ACC112 (cell line): ENCODE measurements around the gene CTNNA3.
"Not testable (repeated sequence)": the region's sequence is repeated elsewhere in the genome, so short reads cannot be mapped to it uniquely, and the experiment has no call there.

ENCODE experiments used
- H2AFZ ChIP-seq: fragments of 200-600 bp; sonication (generic); one replicate; pipeline ENCODE4 v1.6.0; 2017; ENCODE audit warnings: antibody characterized with exemption, low read length; ENCODE audit not compliant: unreplicated experiment
- H3K27ac ChIP-seq: fragments of 200-600 bp; sonication (generic); 2 replicates; pipeline ENCODE4 v1.5.1; 2014; ENCODE audit warnings: low read depth, mild to moderate bottlenecking, antibody characterized with exemption, low read length, moderate library complexity
- H3K27me3 ChIP-seq: fragments of 200-600 bp; sonication (generic); 2 replicates; pipeline ENCODE4 v1.6.1; 2014; ENCODE audit warnings: mild to moderate bottlenecking, antibody characterized with exemption, low read length, moderate library complexity, mixed read lengths; ENCODE audit not compliant: insufficient read depth
- H3K36me3 ChIP-seq: fragments of 200-600 bp; sonication (generic); 2 replicates; pipeline ENCODE4 v1.6.1; 2016; ENCODE audit warnings: mild to moderate bottlenecking, antibody characterized with exemption, low read length, moderate library complexity, mixed read lengths; ENCODE audit not compliant: insufficient read depth
- H3K4me1 ChIP-seq: fragments of 200-600 bp; sonication (generic); one replicate; pipeline ENCODE4 v1.6.1; 2016; ENCODE audit warnings: low read length, mixed read lengths; ENCODE audit not compliant: insufficient read depth, unreplicated experiment, control insufficient read depth
- H3K4me3 ChIP-seq: fragments of 200-600 bp; sonication (generic); 2 replicates; pipeline ENCODE4 v1.5.1; 2014; ENCODE audit warnings: mild to moderate bottlenecking, low read depth, low read length
- H3K79me2 ChIP-seq: fragments of 200-600 bp; sonication (generic); one replicate; pipeline ENCODE4 v1.6.0; 2016; ENCODE audit warnings: low read length; ENCODE audit not compliant: control insufficient read depth, unreplicated experiment, insufficient read depth

CTNNA3 gene

DNA sequence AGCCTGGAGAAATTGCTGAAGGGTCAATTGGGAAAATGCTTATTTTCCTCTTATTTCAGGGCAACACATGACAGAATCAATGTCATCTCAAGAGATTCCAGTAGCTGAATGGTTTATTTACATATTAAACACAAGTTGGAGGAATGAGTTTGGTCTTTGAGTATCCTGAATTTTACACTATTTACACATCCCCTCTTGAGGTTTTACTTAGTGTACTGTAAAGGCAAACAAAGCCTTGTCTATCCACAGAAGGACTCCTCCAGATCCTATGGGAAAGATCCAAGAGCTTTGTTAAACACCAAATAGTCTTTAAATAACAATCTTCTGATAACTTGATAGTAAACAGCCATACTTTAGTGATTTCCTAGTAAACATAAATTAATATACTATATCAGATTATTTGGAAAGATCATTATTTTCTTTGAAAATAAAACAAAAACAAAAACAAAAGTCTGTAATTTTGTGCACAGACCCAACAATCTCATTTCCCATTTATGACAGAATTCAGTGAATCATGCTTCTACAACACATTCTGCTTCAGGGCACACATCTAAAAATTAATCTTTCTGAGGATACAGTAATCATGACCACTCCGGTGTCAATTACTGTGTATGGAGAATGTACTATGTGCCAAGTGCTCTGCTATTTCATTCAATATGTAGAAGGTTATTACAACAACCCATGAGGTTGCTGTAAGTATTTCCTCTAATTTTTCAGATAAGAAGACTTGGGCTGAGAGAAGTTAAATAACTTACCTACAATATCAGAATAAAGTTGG is 1345.2 kb downstream of the CTNNA3 start:
- H2AFZ ChIP-seq, result no peak overlapping the region
- no peaks in the 10 kb centered on the region for H3K36me3 ChIP-seq
- no peaks in the 10 kb centered on the region for H3K27me3 ChIP-seq
- H3K79me2 ChIP-seq, result no peaks in the 10 kb centered on the region
- H3K4me1 ChIP-seq, result no peaks in the 10 kb centered on the region
- no peak overlapping the region for H3K4me3 ChIP-seq
- no peak overlapping the region for H3K27ac ChIP-seq

DNA sequence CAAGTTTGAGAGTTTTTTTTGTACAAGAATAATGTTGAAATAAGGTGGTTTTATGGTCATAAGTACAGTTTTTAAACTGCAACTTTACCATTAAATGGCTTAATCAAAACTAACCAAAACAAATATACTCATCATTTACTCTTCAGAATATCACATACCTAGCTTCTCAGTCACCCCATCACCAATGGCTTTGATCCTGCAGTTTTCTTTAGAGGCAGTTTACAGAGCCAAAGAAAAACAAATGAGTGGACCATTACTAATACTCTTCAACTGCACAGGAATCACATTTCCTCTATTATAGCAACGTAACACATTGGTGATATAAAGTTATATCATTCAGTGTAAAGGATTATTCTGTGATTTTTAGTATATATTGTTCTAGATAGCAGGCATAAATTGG is 1346.3 kb downstream of the CTNNA3 start:
- Histone ChIP-seq H3K4me1 (no peaks in the 10 kb centered on the region), H2AFZ (no peak overlapping the region), H3K27ac (no peak overlapping the region), H3K4me3 (no peak overlapping the region), H3K36me3 (no peaks in the 10 kb centered on the region), H3K79me2 (no peaks in the 10 kb centered on the region), H3K27me3 (no peaks in the 10 kb centered on the region)

DNA sequence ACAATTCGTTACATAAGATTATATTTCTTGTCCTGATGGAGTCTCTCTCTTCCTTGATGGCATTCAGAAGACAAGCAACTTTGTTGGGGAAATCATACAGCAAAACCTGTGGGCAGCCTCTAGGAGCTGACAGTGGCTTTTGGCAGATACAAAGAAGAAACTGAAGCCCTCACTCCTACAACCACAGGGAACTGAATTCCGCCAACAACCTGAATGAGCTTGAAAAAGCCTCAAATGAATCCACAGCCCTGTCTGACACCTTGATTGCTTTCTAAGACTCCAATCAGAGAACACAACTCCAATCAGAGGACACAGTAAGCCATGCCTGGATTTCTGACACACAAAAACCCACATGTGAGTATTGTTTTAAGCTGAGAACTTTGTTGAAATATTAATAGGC is 1346.9 kb downstream of the CTNNA3 start:
- Histone ChIP-seq H3K27me3 (no peaks in the 10 kb centered on the region), H3K27ac (no peak overlapping the region), H2AFZ (no peak overlapping the region), H3K4me1 (no peaks in the 10 kb centered on the region), H3K79me2 (no peaks in the 10 kb centered on the region), H3K36me3 (no peaks in the 10 kb centered on the region), H3K4me3 (no peak overlapping the region)

DNA sequence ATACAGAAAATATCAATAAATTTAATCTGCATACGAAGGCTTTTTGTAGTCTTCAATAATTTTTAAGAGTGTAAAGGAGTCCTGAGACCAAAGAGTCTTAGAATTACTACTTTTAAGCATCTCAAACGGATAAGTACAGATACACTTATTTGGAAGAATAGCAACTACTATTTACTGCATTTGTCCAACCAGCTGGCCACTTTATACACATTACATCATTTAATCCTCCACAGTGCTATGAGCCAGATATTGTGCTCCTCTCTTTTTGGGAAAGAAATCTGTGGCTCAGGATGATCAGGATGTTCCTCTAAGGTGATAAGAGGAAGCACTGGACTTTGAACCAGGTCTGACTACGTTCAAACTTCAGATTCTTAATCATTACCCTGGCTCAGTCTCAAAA is 1358.8 kb downstream of the CTNNA3 start:
- H3K27ac ChIP-seq, result no peak overlapping the region
- no peaks in the 10 kb centered on the region for H3K4me1 ChIP-seq
- no peak overlapping the region for H3K4me3 ChIP-seq
- H3K36me3 ChIP-seq, result no peaks in the 10 kb centered on the region
- no peaks in the 10 kb centered on the region for H3K79me2 ChIP-seq
- H3K27me3 ChIP-seq, result no peaks in the 10 kb centered on the region
- no peak overlapping the region for H2AFZ ChIP-seq

DNA sequence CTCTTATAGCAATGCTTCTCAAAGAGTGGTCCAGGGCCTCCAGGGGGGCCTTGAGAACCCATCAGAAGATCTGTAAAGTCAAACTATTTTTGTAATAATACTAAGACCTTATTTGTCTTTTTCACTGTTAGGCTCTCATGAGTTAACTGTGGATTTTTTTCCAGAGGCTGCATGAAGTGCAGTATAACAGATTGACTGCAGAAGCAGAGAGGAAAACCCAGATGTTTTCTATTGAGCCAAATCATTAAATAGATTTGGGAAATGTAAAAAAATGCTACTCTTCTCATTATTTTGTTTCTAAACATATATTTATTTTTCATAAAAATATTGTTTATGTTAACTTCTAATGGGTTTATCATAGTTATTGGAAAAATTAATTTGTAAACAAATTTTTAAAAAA is 1359.2 kb downstream of the CTNNA3 start:
- H2AFZ ChIP-seq, result no peak overlapping the region
- no peaks in the 10 kb centered on the region for H3K27me3 ChIP-seq
- H3K27ac ChIP-seq, result no peak overlapping the region
- no peak overlapping the region for H3K4me3 ChIP-seq
- no peaks in the 10 kb centered on the region for H3K36me3 ChIP-seq
- H3K79me2 ChIP-seq, result no peaks in the 10 kb centered on the region
- no peaks in the 10 kb centered on the region for H3K4me1 ChIP-seq

DNA sequence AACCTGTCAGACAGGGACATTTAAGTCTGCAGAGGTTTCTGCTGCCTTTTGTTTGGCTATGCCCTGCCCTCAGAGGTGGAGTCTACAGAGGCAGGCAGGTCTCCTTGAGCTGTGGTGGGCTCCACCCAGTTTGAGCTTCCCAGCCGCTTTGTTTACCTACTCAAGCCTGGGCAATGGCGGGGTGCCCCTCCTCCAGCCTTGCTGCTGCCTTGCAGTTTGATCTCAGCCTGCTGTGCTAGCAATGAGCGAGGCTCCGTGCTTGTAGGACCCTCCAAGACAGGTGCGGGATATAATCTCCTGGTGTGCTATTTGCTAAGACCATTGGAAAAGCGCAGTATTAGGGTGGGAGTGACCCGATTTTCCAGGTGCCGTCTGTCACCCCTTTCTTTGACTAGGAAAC is 1360.2 kb downstream of the CTNNA3 start:
- not testable (repeated sequence) for H3K36me3 ChIP-seq, H2AFZ ChIP-seq, H3K27me3 ChIP-seq, H3K79me2 ChIP-seq, H3K4me3 ChIP-seq, H3K27ac ChIP-seq, H3K4me1 ChIP-seq

DNA sequence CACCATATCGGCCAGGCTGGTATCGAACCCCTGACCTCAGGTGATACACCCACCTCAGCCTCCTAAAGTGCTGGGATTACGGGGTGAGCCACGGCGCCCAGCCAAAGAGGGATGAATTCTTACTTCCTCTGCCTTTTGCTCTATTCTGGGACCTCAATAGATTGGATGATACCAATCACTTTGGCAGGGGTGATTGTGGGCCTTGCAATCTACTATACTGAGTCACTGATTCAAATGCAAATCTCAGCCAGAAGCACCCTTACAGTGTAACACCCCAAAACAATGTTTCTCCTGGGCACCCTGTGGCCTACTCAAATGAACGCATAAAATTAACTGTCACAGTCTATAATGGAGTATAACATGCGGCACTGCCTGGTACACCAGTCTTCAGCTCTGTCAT is 1366.8 kb downstream of the CTNNA3 start:
- no peak overlapping the region for H3K27ac ChIP-seq
- H3K79me2 ChIP-seq, result no peaks in the 10 kb centered on the region
- no peak overlapping the region for H3K4me3 ChIP-seq
- no peak overlapping the region for H2AFZ ChIP-seq
- H3K4me1 ChIP-seq, result no peaks in the 10 kb centered on the region
- H3K36me3 ChIP-seq, result no peaks in the 10 kb centered on the region
- H3K27me3 ChIP-seq, result no peaks in the 10 kb centered on the region

DNA sequence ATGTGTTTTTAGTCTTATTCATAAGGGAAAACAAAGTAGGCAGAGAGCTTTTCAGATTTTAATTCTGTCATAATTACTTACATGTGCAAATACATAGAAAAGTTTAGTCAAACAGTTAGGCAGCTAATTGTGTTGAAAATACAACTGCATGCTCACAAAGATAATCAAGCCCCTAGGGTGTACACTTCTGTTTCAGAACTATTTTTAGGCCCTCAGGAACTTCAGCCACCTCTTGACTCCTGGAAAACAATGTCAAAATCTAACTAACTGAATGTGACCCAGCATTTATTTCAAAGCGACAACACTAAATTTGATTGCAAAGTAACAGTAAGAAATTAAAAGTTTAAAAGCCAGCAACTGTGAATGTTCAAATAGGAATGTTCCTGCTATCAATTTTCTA is 1369.1 kb downstream of the CTNNA3 start:
- H3K4me1 ChIP-seq, result no peaks in the 10 kb centered on the region
- no peaks in the 10 kb centered on the region for H3K36me3 ChIP-seq
- no peaks in the 10 kb centered on the region for H3K79me2 ChIP-seq
- no peaks in the 10 kb centered on the region for H3K27me3 ChIP-seq
- H3K27ac ChIP-seq, result no peak overlapping the region
- H2AFZ ChIP-seq, result no peak overlapping the region
- no peak overlapping the region for H3K4me3 ChIP-seq

DNA sequence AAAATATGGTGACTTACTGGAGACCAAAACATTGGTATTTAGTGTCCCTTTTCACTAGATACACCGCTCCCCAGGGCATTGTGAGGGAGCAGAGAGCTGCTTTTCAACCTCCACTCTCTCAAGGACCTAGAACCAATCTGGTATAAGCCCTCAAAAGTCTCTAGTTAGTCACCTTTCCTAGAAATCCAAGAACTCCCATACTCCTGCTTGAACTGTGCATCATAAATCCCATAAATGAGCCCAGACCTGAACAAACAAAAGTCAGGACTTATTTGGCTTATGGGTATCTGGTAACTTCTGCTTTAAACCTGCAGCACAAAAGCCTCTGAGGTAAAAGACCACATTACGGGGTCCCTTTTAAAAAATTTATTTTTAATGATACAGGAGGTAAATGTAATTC is 1373.2 kb downstream of the CTNNA3 start:
- no peak overlapping the region for H3K4me3 ChIP-seq
- H2AFZ ChIP-seq, result no peak overlapping the region
- no peaks in the 10 kb centered on the region for H3K4me1 ChIP-seq

DNA sequence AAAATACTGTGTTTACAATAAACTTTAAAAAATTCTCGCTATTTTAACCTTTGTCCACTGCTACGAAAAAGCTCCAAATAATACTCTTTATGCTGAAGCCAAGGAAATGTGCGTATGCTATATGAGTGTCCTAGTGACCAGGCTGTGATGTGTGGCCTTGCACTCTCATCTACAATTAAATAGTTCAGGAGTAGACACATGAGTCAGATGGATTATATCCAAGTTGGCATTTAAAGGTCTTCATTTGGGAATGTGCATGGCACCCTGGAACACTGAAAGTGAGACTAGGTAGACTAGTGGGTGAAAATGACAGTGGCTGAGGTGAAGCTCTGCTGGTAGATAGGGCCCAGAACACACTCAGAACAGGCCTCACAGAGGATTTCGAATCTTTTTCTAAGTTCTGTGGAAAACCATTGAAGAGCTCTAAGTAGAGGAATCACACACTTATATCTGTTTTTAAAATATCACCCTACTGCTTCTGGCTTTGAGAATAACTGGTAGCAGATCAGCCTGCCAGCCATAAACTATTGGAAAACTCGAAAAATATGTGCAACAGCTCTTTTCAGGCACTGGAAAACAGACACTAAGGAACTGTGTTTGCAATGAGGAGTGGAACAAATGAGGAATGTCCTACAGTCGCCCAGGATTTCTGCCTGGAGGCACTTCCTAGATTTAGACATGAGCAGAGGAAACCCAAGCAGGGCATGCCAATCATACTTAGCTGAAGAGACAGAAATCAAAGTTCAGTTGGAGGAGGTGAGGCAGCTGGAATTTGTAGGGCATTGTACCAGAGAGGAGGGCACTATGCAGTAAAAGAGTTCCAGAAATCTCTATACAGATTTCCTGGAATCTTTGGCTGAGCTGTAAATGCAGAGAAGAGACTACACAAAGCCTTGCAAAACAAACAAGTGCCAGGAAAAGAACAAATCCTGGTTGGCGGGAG is 1374.0 kb downstream of the CTNNA3 start:
- H3K36me3 ChIP-seq, result no peaks in the 10 kb centered on the region
- no peak overlapping the region for H3K4me3 ChIP-seq
- no peak overlapping the region for H3K27ac ChIP-seq
- no peaks in the 10 kb centered on the region for H3K79me2 ChIP-seq
- no peak overlapping the region for H2AFZ ChIP-seq
- H3K4me1 ChIP-seq, result no peaks in the 10 kb centered on the region
- no peaks in the 10 kb centered on the region for H3K27me3 ChIP-seq

More for the DNA sequence above, 1373.2 kb downstream of the CTNNA3 start:
- Histone ChIP-seq H3K36me3 (no peaks in the 10 kb centered on the region), H3K27me3 (no peaks in the 10 kb centered on the region), H3K27ac (no peak overlapping the region), H3K79me2 (no peaks in the 10 kb centered on the region)

DNA sequence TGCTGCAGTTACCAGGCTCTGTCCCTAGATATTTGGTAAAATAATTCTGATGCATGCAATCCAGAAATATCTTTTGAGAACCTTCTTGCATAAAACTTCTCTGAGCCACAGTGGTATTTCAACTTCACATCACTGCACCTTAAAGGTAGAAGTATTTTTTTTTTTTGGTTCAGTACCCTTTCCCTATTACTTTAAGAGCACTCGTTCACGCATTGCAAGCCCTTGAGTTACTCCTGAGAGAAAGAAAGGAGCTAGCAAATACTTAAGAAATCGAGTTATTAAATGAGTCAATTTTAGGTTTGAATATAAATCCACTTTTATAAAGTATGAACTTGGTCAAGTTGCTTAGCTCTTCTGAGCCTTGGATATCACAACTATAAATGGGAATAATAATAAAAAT is 1377.2 kb downstream of the CTNNA3 start:
- Histone ChIP-seq H3K27me3 (no peaks in the 10 kb centered on the region), H3K79me2 (no peaks in the 10 kb centered on the region), H3K4me3 (no peak overlapping the region), H3K4me1 (no peaks in the 10 kb centered on the region), H2AFZ (no peak overlapping the region), H3K27ac (no peak overlapping the region), H3K36me3 (no peaks in the 10 kb centered on the region)
